Heart left ventricle (tissue), 16 donors: ENCODE data around the gene GSG1L. TPM values are rescaled to one million over a fixed set of nuclear protein-coding genes. Genes with fewer than 3 reads are reported as not detected.

Source experiments
- ATAC-seq, 4 donors: fragments of 200-7000 bp; cut with Tn5 transposase; one replicate each; pipeline ENCODE4 v1.9.1; 2020 to 2022; ENCODE audit warnings: moderate library complexity in 4 of 4, mild to moderate bottlenecking in 3 of 4, moderate number of reproducible peaks in 1 of 4
- DNase-seq, 5 donors: peaks; one replicate each; pipeline ENCODE4 v3.0.0-alpha.2; 2020
- H3K27ac ChIP-seq, 12 donors: fragments of 200-600 bp; sonication (generic) in 4 of 12; one replicate each; pipeline versions ENCODE4 v1.5.0 to v1.8.0; 2016 to 2022; ENCODE audit warnings: mild to moderate bottlenecking in 2 of 12
- H3K27me3 ChIP-seq, 9 donors: fragments of 200-600 bp; sonication (generic) in 2 of 9; one replicate each; pipeline versions ENCODE4 v1.5.1 to v1.8.0; 2016 to 2022; ENCODE audit warnings: mild to moderate bottlenecking in 3 of 9
- H3K36me3 ChIP-seq, 9 donors: fragments of 200-600 bp; sonication (generic) in 2 of 9; one replicate each; pipeline versions ENCODE4 v1.5.0 to v1.8.0; 2018 to 2022; ENCODE audit warnings: mild to moderate bottlenecking in 2 of 9
- H3K4me1 ChIP-seq, 12 donors: fragments of 200-600 bp; sonication (generic) in 4 of 12; one replicate each; pipeline versions ENCODE4 v1.5.0 to v1.8.0; 2016 to 2022; ENCODE audit warnings: mild to moderate bottlenecking in 3 of 12
- H3K4me3 ChIP-seq, 12 donors: fragments of 200-600 bp; sonication (generic) in 4 of 12; one replicate each; pipeline versions ENCODE4 v1.5.0 to v1.8.0; 2017 to 2022; ENCODE audit warnings: mild to moderate bottlenecking in 9 of 12, moderate library complexity in 4 of 12
- H3K9me3 ChIP-seq, 12 donors: fragments of 200-600 bp; sonication (generic) in 4 of 12; one replicate each; pipeline versions ENCODE4 v1.5.0 to v1.8.0; 2016 to 2022; ENCODE audit warnings: mild to moderate bottlenecking in 1 of 12
- CTCF ChIP-seq, 12 donors: fragments of 200-600 bp; sonication (generic) in 4 of 12; IDR thresholded peaks; one replicate each; pipeline versions ENCODE4 v1.5.0 to v1.8.0; 2018 to 2022; ENCODE audit warnings: antibody characterized with exemption in 12 of 12, mild to moderate bottlenecking in 5 of 12
- POLR2A ChIP-seq, 2 donors: fragments of 450-650 bp; IDR thresholded peaks; one replicate each; pipeline ENCODE4 v1.6.1; 2017; ENCODE audit warnings: antibody characterized with exemption in 2 of 2, mild to moderate bottlenecking in 2 of 2, moderate library complexity in 2 of 2
- WGBS, 4 donors: extraction: QIAGEN DNeasy Blood & Tissue Kit in 2 of 4; methylation state at CpG; one replicate each; pipeline versions ENCODE4 v1.1.5 to v1.1.7; 2013 to 2018; 5-methylcytosine and 5-hydroxymethylcytosine counted together
- intact Hi-C, 10 donors: fragments of 100-400 bp; cut with DNase I; formaldehyde crosslinking; loops; one replicate each; pipeline versions ENCODE4 v1.11.1 to v1.14.2; 2022
- polyA plus RNA-seq, 2 donors: library from polyadenylated mRNA; stranded (reverse); fragments of 200-250 nt; gene quantifications; one replicate each; pipeline ENCODE4 v1.2.3, GENCODE V29; 2013
- total RNA-seq, 9 donors: library from RNA; depleted of rRNA in 2 of 9; stranded (reverse); fragments of >200 nt in 2 of 9; fragmentation: NEBNext Ultra II Directional in 3 of 9; extraction: Animal tissue kit (Norgen Biotek cat#: 25700) in 3 of 9; gene quantifications; one replicate each; pipeline versions ENCODE4 v1.1.0 to v1.2.4, GENCODE V29; 2016 to 2023
- donor health status: ischemic (EF 13 %, LVEDD 7.1; RV severe dilation, severe dysfunction).
- donor health status: healthy with polysubstance abuse.
- donor health status: DM: no; HTN: yes; CAD: no.
- donor health status: DM: no; HTN: no; CAD: no.
- donor health status: ischemic (EF 25% LVEDD 6.9; RV normal size, moderate dysfunction).
- donor health status: ischemic (EF 25% LVEDD 5.7; RV mildly dilated, moderate dysfunction).
- donor health status: healthy.
- donor health status: DM: yes; HTN: yes; CAD: no.
- donor health status: ischemic (EF 35%, LVEDD 5.7; RV mildly dilated, moderate dysfunction).
- donor health status: nonischemic (EF 11% LVEDD 7.7; RV severe dilation, severe dysfunction).
- donor health status: DM: yes; HTN: yes; CAD: no.
- donor health status: PGD.
- donor health status: ischemic (EF 29% LVEDD 5.4; RV normal size, mild dysfunction).
- donor health status: nonischemic (EF 23%, LVEDD 6.1; RV moderate dilation, normal function).

GSG1L gene
- total and polyA plus RNA-seq, 11 donors, result 0.11 to 8.7 (median 1.8) TPM; not detected in 4

DNA sequence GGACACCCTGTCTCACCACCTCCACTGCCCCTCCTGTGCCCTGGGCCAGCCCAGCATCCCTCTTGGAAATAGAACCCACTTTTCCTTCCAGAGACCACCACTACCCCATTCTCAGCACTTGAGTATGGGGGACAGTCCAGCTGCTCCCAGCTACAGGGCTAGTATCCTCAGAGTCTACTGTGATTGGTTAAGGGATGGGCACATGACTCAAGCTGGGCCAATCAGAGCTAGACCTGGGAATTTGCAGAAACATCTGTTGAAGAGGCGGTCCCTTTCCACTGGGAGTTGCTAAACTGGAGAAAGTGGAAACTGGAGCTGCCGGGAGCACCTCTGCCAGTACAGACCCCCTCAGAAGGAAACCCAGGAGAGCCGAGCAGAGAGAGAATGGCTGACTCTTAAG, 156.6 kb downstream of the GSG1L start:
- no peak for DNase-seq
- Histone ChIP-seq H3K27me3 (peaks cover 0 to 15% (median 0%) of the 10 kb centered on the region in 9 donors), H3K4me3 (no peak overlapping the region), H3K9me3 (no peaks in the 10 kb centered on the region), H3K36me3 (no peaks in the 10 kb centered on the region), H3K4me1 (no peaks in the 10 kb centered on the region), H3K27ac (no peak overlapping the region)
- TF ChIP-seq CTCF (IDR thresholded peaks at IDR 0.05), result no peak
- no peak for TF ChIP-seq POLR2A (IDR thresholded peaks at IDR 0.05)
- ATAC-seq, result no peak
- 61 to 83% (median 77%) methylated on average over 3 of the region's 3 CpGs for WGBS, 4 donors
- intact Hi-C loops, result no loop called here

GRCh38 chr16:27903046-27903655, 160.4 kb downstream of the GSG1L start:
- TF ChIP-seq CTCF (IDR thresholded peaks at IDR 0.05), result no peak
- no peak for TF ChIP-seq POLR2A (IDR thresholded peaks at IDR 0.05)
- no peaks in the 10 kb centered on the region for H3K36me3 ChIP-seq
- no peaks in the 10 kb centered on the region for H3K9me3 ChIP-seq
- DNase-seq (no peak), ATAC-seq (no peak)
- intact Hi-C loops, result no loop called here
- H3K4me1 ChIP-seq, result no peaks in the 10 kb centered on the region
- no peak overlapping the region for H3K27ac ChIP-seq
- peaks cover 0 to 15% (median 0%) of the 10 kb centered on the region in 9 donors for H3K27me3 ChIP-seq
- no peak overlapping the region for H3K4me3 ChIP-seq
- WGBS, 4 donors, result 44 to 67% (median 63%) methylated on average over 5 to 12 of the region's 12 CpGs

DNA sequence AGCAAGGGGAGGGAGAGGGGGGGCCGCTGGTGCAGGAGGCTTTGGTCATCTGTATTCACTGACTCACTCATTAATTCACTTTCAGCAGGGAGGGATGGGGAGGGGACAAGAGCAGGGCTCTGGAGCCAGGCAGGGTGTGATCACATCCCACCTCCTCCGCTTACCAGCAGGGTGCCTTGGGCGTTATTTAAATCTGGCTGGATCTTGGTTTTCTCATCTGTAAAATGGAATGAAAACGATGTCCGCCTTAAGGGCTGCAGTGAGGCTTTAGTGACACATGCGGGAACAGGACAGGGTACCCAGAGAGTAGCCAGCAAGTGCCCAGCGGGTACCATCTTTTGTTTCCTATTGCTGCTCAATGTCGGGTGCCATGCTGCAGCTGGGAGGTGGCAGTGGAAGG, 161.0 kb downstream of the GSG1L start:
- TF ChIP-seq POLR2A (IDR thresholded peaks at IDR 0.05), result no peak
- TF ChIP-seq CTCF (IDR thresholded peaks at IDR 0.05), result no peak
- WGBS, 4 donors, result 70 to 84% (median 79%) methylated on average over 8 of the region's 8 CpGs
- Histone ChIP-seq H3K36me3 (no peaks in the 10 kb centered on the region), H3K27ac (no peak overlapping the region), H3K4me1 (no peaks in the 10 kb centered on the region), H3K9me3 (no peaks in the 10 kb centered on the region), H3K4me3 (no peak overlapping the region), H3K27me3 (peaks cover 0 to 15% (median 0%) of the 10 kb centered on the region in 9 donors)
- DNase-seq (no peak), ATAC-seq (no peak)
- intact Hi-C loops, result no loop called here

DNA sequence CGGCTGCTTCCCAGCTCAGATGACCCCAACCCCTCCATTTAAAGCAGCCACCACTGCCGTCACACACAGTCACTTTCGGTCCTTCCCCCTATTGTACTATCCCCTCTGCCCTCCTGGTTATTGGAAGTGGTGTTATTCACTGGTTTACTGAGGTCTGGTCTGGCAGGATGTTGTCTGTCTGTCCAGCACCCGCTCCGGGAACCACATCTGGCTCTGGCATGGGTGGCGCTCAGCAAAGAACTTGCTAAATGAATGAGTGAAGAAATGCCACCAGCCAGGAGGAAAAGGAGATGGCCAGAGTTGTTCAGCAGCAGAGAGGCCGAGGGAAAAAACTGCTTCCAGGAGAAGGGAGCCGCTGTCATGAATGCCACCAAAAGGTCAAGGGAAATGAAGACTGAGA, 161.6 kb downstream of the GSG1L start:
- no peaks in the 10 kb centered on the region for H3K36me3 ChIP-seq
- H3K9me3 ChIP-seq, result peaks cover 0 to 2% (median 0%) of the 10 kb centered on the region in 12 donors
- intact Hi-C loops, result no loop called here
- H3K4me3 ChIP-seq, result no peak overlapping the region
- WGBS, 4 donors, result 77 to 86% (median 82%) methylated on average over 8 of the region's 8 CpGs
- no peak overlapping the region for H3K27ac ChIP-seq
- TF ChIP-seq CTCF (IDR thresholded peaks at IDR 0.05) (no peak), POLR2A (IDR thresholded peaks at IDR 0.05) (no peak)
- ATAC-seq, result no peak
- DNase-seq, result no peak
- H3K27me3 ChIP-seq, result peaks cover 0 to 15% (median 0%) of the 10 kb centered on the region in 9 donors
- H3K4me1 ChIP-seq, result no peaks in the 10 kb centered on the region
